Parathyroid adenoma (tissue), 2 donors: Measurements from ENCODE around the gene GLCE.

Experiments used
- H2AFZ ChIP-seq: fragments of 300-600 bp; sonication (generic); one replicate; pipeline ENCODE4 v1.7.0; 2017; ENCODE audit warnings: antibody characterized with exemption, mild to moderate bottlenecking
- H3K27ac ChIP-seq: fragments of 300-600 bp; sonication (generic); one replicate; pipeline ENCODE4 v1.7.0; 2017
- H3K27me3 ChIP-seq: fragments of 300-600 bp; sonication (generic); one replicate; pipeline ENCODE4 v1.7.0; 2017; ENCODE audit warnings: low read length; ENCODE audit not compliant: control insufficient read depth, insufficient read depth
- H3K36me3 ChIP-seq: fragments of 300-600 bp; sonication (generic); one replicate; pipeline ENCODE4 v1.7.0; 2017; ENCODE audit warnings: low read length; ENCODE audit not compliant: control insufficient read depth, insufficient read depth
- H3K4me1 ChIP-seq: fragments of 300-600 bp; sonication (generic); one replicate; pipeline ENCODE4 v1.7.0; 2017; ENCODE audit warnings: control low read depth
- H3K4me2 ChIP-seq: fragments of 300-600 bp; sonication (generic); one replicate; pipeline ENCODE4 v1.7.0; 2017; ENCODE audit warnings: low read length
- H3K4me3 ChIP-seq: fragments of 300-600 bp; sonication (generic); one replicate; pipeline ENCODE4 v1.7.0; 2017; ENCODE audit warnings: low read depth, low read length
- H3K79me2 ChIP-seq: fragments of 300-600 bp; sonication (generic); one replicate; pipeline ENCODE4 v1.7.0; 2017; ENCODE audit warnings: control low read depth
- H3K9ac ChIP-seq: fragments of 300-600 bp; sonication (generic); one replicate; pipeline ENCODE4 v1.7.0; 2017; ENCODE audit warnings: mild to moderate bottlenecking
- H3K9me3 ChIP-seq: fragments of 300-600 bp; sonication (generic); one replicate; pipeline ENCODE4 v1.7.0; 2017; ENCODE audit warnings: low read length; ENCODE audit not compliant: control insufficient read depth
- CTCF ChIP-seq: fragments of 300-600 bp; sonication (generic); IDR thresholded peaks from one replicate; pipeline ENCODE4 v1.7.0; 2017; ENCODE audit warnings: antibody characterized with exemption, mild to moderate bottlenecking
- donor health status: primary hyperparathyroidism.

Gene GLCE

GRCh38 chr15:69134791-69135190 lies 25.6 kb upstream of the GLCE start:
- no peak overlapping the region for H3K4me2 ChIP-seq
- no peak overlapping the region for H2AFZ ChIP-seq
- H3K79me2 ChIP-seq = no peaks in the 10 kb centered on the region
- H3K27ac ChIP-seq = no peak overlapping the region
- no peaks in the 10 kb centered on the region for H3K36me3 ChIP-seq
- H3K9me3 ChIP-seq = no peaks in the 10 kb centered on the region
- H3K27me3 ChIP-seq = no peaks in the 10 kb centered on the region
- TF ChIP-seq CTCF = no peak
- peaks cover 2% of the 10 kb centered on the region for H3K4me1 ChIP-seq
- no peak overlapping the region for H3K9ac ChIP-seq
- H3K4me3 ChIP-seq = no peak overlapping the region

- Histone ChIP-seq H3K4me1 (peaks cover 2% of the 10 kb centered on the region), H2AFZ (no peak overlapping the region), H3K27me3 (no peaks in the 10 kb centered on the region), H3K4me2 (no peak overlapping the region), H3K36me3 (no peaks in the 10 kb centered on the region), H3K9me3 (no peaks in the 10 kb centered on the region), H3K9ac (no peak overlapping the region), H3K79me2 (no peaks in the 10 kb centered on the region), H3K4me3 (no peak overlapping the region), H3K27ac (no peak overlapping the region)
- no peak for TF ChIP-seq CTCF
Measured at GRCh38 chr15:69135499-69135898, 24.9 kb upstream of the GLCE start.

GRCh38 chr15:69138963-69139362 lies 21.5 kb upstream of the GLCE start:
- H3K27me3 ChIP-seq = no peaks in the 10 kb centered on the region
- no peak overlapping the region for H3K4me3 ChIP-seq
- H3K79me2 ChIP-seq = no peaks in the 10 kb centered on the region
- H3K9me3 ChIP-seq = no peaks in the 10 kb centered on the region
- no peak overlapping the region for H3K9ac ChIP-seq
- H3K27ac ChIP-seq = no peak overlapping the region
- no peak for TF ChIP-seq CTCF
- H3K4me2 ChIP-seq = no peak overlapping the region
- H3K36me3 ChIP-seq = no peaks in the 10 kb centered on the region
- peaks cover 2% of the 10 kb centered on the region for H3K4me1 ChIP-seq
- no peak overlapping the region for H2AFZ ChIP-seq

DNA sequence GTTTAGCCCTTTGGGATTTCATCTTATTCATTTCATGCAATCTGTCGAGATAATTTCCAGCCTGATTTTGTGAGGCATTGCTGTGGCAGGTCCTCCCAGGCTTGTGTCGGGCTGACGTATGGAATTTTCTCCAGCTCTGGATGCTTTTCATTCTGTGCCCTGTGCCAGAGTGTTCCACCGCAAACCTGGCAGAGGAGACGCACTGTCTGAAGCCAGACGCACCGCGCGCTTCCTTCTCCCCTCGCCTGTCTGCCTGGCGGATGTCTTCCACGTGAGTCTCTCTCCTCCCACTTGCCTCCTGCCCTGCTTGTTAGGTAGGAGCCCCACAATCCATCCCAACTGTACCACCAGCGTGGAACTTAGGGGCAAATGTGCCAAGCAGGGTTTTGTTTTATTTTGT lies 20.1 kb upstream of the GLCE start:
- H3K79me2 ChIP-seq = no peaks in the 10 kb centered on the region
- no peaks in the 10 kb centered on the region for H3K9me3 ChIP-seq
- no peak overlapping the region for H3K27ac ChIP-seq
- no peak overlapping the region for H3K4me2 ChIP-seq
- no peaks in the 10 kb centered on the region for H3K27me3 ChIP-seq
- no peak overlapping the region for H3K4me3 ChIP-seq
- no peaks in the 10 kb centered on the region for H3K36me3 ChIP-seq
- TF ChIP-seq CTCF = no peak
- no peak overlapping the region for H3K9ac ChIP-seq
- H3K4me1 ChIP-seq = no peaks in the 10 kb centered on the region
- H2AFZ ChIP-seq = no peak overlapping the region

DNA sequence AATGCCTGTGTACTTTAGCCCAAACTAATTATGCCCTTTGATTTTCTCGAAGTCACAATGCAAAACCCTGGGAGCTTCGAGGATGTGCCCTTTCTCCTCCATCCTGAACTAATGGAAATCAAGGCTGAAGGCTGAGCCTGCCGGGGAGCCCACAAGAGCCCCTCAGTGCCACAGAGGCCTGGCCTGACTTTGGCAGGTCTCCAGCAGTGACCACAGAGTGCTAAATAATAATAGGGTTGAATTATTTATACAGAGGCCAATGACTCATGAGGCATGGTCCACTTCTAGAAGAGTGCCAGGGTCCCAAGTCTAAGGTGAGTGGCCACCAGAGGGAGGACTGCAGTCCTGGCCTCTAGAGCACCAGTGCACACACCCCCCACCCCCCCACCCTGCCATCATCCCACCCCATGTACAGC lies 19.1 kb upstream of the GLCE start:
- no peak overlapping the region for H3K27ac ChIP-seq
- no peak for TF ChIP-seq CTCF
- H3K4me1 ChIP-seq = no peaks in the 10 kb centered on the region
- H3K9ac ChIP-seq = no peak overlapping the region
- no peaks in the 10 kb centered on the region for H3K27me3 ChIP-seq
- no peak overlapping the region for H3K4me2 ChIP-seq
- no peaks in the 10 kb centered on the region for H3K36me3 ChIP-seq
- H2AFZ ChIP-seq = no peak overlapping the region
- no peaks in the 10 kb centered on the region for H3K9me3 ChIP-seq
- no peak overlapping the region for H3K4me3 ChIP-seq
- H3K79me2 ChIP-seq = no peaks in the 10 kb centered on the region
